ENCODE results near the gene DQX1.
"Not testable (repeated sequence)": the region's sequence is repeated elsewhere in the genome, so short reads cannot be mapped to it uniquely, and the experiment has no call there.

The DQX1 gene, protein sequence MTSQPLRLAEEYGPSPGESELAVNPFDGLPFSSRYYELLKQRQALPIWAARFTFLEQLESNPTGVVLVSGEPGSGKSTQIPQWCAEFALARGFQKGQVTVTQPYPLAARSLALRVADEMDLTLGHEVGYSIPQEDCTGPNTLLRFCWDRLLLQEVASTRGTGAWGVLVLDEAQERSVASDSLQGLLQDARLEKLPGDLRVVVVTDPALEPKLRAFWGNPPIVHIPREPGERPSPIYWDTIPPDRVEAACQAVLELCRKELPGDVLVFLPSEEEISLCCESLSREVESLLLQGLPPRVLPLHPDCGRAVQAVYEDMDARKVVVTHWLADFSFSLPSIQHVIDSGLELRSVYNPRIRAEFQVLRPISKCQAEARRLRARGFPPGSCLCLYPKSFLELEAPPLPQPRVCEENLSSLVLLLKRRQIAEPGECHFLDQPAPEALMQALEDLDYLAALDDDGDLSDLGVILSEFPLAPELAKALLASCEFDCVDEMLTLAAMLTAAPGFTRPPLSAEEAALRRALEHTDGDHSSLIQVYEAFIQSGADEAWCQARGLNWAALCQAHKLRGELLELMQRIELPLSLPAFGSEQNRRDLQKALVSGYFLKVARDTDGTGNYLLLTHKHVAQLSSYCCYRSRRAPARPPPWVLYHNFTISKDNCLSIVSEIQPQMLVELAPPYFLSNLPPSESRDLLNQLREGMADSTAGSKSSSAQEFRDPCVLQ

DNA sequence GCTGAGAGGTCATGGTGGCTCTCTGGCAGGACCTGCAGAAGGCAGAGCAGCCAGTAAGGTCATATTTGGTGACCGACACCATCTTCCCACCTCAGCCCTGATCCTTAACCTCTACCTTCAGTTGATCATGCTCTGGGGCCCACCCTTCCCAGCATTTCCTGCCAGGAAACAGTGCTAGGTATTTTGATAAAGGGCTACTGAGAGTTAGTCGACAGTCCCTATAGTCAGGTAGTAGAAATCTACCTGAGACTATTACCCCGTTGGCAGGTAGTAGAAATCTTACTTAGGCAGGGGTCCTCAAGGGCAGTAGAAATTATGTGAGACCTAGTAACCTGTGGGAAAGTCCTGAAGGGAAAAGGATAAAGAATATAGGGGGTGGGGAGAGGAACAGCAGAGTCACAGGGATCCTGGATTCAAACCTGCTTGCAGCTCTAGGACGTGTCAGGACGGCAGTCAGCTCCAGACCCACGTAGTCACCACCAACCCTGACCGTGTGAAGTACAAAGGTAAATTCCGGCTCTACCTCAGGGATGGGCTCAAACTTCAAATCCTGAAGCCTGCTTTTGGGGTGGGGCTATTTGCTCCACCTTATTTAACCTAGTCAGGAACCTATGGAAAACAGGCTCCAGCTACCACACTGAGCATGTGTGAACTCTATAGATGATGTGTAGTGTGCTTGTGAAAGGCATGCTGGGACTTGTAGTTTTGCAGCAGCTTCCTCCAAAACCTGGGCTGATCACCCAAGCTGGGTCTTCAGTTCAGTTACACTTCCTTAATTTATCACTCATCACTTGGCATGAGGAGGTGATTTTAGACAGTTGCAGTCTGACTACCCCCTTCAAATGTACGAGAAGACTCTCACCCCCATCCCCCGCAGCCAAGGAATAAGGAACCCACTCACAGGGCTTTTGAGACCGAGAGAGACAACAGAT lies at the start of gene DQX1:
DQX1 (minus strand) TSS at position 515 of the 932 bp plus-strand sequence; CDS start at position 13, 502 bp downstream.
- DNase-seq (ENCODE audit: insufficient read length, low spot score) (no peak), FAIRE-seq (no peak)
- no peak for TF ChIP-seq POLR2A (IDR thresholded peaks at IDR 0.05; ENCODE audit: low read depth, low read length)

DNA sequence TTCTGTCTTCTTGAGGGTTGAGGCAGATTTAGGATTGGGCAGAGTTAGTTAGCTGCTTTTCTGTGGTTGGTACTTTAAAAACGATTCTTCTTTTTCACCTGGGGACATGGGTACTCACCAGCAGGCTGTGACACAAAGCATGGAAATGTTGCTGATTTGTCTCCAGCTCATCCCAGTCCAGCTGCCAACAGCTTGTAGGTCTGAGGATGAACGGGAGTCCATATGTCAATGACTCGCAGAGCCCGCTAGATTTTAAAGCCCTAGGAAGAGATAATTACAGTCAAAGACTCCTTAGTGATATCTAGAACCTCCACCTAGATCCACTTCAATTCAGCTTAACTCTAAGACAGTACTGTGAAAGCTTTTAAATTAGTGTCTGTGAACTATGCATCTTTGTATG lies 49.3 kb upstream of the DQX1 start:
- no peak for TF ChIP-seq POLR2A (IDR thresholded peaks at IDR 0.05; ENCODE audit: low read depth, low read length)
- no peak for FAIRE-seq
- no peak for DNase-seq (ENCODE audit: insufficient read length, low spot score)

DNA sequence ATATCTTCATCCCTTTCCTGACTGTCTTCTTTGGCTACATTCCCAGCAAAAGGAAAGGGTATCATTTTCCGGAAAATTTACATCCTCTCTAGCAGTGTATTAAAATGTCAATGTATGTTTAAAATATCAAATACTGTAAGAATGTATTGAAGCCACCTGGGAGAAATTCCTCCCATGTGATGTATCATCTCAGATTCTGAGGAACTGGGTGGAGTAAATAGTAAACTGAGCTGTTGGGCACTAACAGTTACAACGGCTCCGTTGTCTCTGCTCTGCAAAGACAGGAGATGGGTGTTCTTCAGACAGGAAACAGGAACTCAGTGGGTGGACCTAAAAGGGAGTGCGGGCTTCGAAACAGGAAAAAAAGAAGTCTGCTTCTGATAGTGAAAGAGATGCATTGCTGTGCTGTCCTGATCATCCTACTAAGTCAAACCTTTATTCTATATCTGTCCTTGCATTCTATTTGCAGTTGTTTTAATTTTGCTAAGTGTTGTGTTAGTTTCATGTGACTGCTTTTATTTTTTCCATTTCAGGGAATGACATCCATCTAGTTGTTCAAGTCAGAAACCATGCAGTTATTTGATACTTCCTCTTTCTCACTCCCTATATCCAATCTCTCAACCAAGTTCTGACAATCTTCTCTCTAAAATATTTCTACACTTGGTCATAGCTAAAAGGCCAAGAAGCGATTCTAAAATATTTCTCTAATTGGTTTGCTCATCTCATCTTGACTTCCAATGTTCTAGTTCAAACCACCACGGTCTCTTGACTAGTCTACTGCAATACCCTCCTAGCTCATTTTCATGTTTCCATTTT lies 47.9 kb upstream of the DQX1 start:
- no peak for DNase-seq (ENCODE audit: insufficient read length, low spot score)
- TF ChIP-seq POLR2A (IDR thresholded peaks at IDR 0.05; ENCODE audit: low read depth, low read length): no peak
- peak; percentile 94 for FAIRE-seq

DNA sequence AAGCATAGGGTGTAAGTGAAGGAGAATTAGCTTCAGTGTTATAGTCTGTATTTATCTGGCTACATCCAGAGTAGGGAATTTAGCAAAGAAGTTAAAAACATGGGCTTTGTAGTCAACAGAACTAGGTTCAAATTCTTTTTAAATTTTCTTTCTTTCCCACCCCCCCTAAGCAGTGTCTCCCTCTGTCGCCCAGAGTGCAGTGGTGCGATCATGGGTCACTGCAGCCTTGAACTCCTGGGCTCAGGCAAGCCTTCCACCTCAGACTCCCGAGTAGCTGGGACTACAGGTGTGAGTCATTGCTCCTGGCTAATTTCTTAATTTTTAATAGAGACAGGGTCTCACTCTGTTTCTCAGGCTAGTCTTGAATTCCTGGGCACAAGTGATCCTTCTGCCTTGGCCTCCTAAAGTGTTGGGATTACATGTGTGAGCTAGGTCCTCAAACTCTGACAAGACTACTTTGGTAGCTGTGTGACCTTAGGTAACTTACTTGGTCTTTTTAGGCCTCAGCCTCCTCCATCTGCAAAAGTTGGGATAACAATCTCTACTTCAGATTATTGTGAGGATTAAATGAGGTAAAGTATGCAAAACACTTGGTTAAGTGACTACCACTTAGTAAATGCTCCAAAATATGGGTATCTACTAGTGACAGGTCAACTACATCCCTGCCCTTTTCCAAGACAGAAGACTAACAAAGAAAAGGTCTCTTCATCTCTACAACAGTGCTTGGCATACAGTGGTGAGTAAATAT lies 46.3 kb upstream of the DQX1 start:
- no peak for FAIRE-seq
- DNase-seq (ENCODE audit: insufficient read length, low spot score): no peak
- no peak for TF ChIP-seq POLR2A (IDR thresholded peaks at IDR 0.05; ENCODE audit: low read depth, low read length)

DNA sequence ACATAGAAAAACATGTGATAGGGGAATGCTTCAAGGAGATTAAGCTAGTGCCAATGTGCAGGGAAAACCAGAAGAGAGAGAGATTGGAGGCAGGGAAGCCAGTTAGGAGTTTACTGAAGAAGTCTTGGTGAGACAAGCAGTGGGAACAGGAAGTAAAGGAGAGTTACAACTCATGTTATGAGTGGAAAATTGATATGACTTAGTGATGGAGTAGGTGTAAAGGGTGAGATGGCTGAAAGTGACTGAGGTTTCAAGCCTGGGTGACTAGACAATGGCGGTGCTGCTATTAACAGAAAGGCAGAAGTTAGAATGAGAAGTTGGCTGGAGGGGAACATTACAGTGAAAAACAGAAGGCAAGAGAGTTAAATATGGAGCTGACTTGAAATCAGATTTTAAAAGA lies 45.0 kb upstream of the DQX1 start:
- DNase-seq (ENCODE audit: insufficient read length, low spot score) (no peak), FAIRE-seq (no peak)
- TF ChIP-seq POLR2A (IDR thresholded peaks at IDR 0.05; ENCODE audit: low read depth, low read length): no peak

DNA sequence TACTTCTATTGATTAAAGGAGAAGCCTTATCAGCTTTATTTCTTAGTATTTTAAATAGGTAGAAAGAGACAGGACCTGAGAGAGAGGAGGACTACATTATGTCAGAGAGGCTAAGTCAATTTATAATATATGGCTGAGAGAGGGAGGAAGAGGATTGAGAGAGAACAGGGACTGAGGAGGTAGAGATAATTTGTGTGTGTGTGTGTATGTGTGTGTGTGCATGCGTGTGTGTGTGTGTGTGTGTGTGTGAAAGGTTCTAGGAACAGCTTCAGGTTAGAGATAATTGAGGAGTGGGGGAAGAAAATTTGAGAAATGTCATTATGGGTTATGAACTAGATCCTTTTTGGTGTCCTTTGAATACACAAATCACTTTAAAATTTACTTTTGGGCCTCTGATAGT lies 43.7 kb upstream of the DQX1 start:
- TF ChIP-seq POLR2A (IDR thresholded peaks at IDR 0.05; ENCODE audit: low read depth, low read length): no peak
- FAIRE-seq (no peak), DNase-seq (ENCODE audit: insufficient read length, low spot score) (no peak)

DNA sequence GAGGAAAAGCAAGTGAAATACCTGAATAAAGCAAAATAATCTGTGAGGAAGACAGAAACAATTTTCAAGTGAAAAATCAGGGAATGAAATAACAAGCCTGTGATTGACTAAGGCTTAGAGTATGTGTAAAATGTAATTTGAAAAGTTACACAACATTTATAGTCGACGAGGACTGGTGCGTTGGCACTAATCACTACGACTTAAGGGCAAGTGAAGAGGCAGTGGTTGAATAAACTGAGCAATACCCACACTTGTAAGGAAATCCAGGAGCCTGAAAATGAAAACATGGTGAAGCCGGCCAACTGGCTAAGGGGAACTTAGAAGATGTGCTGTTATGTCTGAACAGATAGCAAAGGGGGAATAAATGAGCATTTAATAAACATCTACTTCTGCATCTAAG lies 41.9 kb upstream of the DQX1 start:
- TF ChIP-seq POLR2A (IDR thresholded peaks at IDR 0.05; ENCODE audit: low read depth, low read length): no peak
- DNase-seq (ENCODE audit: insufficient read length, low spot score) (no peak), FAIRE-seq (peak; percentile 64)

DNA sequence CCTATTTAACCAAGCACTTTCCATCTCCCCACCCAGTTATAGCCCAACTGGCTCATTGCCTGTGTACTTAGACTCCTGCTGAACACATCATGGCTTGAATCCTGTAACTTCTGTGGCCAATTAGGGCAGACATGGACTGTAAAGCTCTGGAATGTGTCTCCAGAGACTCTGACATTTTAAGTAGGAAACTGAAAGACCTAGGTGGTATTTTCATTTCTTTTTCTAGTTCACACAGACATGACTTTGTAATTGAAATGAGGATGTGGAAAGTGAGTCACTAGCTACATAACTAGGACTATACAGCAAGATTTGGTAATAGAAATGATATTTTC lies 40.7 kb upstream of the DQX1 start:
- DNase-seq (ENCODE audit: insufficient read length, low spot score) (no peak), FAIRE-seq (no peak)
- TF ChIP-seq POLR2A (IDR thresholded peaks at IDR 0.05; ENCODE audit: low read depth, low read length): no peak

DNA sequence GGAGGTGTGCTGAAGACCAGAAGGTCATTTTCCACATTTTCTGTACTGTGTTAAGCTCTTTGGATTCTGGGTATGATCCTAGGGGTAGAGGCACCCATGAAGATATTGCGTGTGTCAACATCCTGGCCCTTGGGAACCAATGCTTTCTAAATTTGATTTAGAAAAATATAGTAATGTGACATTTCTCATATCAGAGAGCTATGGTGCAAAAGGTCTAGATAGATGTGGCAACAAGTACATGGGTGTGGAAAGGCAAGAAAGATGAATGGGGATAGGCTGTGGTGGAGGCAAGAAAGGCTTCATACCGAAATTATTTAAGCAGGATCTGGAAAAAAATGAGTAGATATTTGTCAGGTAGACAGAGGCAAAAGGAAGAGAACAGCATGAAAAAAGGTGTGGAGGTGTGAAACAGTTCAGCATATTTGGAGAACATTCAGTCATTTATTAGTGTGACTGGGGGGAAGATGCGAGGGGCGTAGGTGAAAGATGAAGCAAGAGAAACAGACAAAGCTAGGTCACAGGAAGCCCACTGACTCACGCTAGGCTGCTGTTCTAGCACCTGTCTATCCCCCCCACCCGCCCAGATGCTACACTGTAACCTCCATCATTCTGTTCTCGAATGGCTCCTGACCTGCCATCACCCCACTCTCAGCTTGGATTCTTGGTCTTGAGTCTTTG lies 40.2 kb upstream of the DQX1 start:
- TF ChIP-seq POLR2A (IDR thresholded peaks at IDR 0.05; ENCODE audit: low read depth, low read length): no peak
- FAIRE-seq (no peak), DNase-seq (ENCODE audit: insufficient read length, low spot score) (no peak)

DNA sequence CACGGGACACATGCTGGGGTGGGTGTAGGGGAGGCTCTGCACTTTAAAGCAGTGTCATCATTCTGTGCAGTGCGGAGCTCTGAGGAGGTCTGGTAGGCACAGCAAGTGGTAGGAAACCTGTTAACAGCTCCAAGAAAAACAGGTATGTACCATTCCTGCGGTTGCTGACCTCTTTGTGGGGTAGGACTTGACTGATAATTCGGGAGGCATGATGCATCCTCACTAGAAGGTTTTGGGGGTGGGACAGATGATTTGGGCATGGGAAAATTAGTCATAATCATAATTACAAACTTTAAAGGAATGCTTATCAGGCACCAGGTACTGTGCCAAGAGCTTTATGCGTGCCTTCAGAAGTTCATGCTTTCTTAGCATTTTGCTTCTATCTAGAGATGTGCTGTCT lies 38.2 kb upstream of the DQX1 start:
- no peak for TF ChIP-seq POLR2A (IDR thresholded peaks at IDR 0.05; ENCODE audit: low read depth, low read length)
- no peak for DNase-seq (ENCODE audit: insufficient read length, low spot score)
- FAIRE-seq: no peak

DNA sequence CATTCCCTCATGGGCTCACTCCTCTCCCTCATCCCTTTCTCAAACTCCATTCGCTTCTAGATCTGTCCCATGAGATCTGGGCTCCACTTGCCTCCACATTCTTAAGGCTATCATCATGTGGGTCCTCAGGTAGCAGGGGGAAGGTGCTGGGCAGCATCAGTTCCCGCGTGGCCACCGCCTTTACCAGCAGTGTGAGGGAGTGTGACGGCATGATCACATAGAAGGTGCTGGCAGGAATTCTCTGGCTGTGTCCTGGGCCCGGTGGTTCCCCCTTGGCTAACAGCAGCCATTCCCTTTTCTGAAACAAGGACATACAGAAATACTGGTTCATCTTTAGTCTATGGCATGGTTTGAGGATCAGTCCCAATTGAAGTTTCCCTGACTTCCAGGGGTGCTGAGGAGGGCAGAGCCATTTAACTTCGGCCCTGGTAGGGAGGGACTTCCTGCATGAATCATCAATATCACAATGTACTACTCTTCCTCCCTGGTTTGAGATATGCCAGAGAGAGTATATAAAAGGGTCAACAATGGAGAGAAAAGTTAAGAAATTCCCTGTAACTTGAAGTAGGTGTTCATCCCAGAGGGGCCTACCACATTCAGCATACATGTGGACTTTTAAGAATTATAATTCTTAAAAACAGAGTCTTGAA lies 36.2 kb upstream of the DQX1 start:
- FAIRE-seq (no peak), DNase-seq (ENCODE audit: insufficient read length, low spot score) (no peak)
- TF ChIP-seq POLR2A (IDR thresholded peaks at IDR 0.05; ENCODE audit: low read depth, low read length): no peak

DNA sequence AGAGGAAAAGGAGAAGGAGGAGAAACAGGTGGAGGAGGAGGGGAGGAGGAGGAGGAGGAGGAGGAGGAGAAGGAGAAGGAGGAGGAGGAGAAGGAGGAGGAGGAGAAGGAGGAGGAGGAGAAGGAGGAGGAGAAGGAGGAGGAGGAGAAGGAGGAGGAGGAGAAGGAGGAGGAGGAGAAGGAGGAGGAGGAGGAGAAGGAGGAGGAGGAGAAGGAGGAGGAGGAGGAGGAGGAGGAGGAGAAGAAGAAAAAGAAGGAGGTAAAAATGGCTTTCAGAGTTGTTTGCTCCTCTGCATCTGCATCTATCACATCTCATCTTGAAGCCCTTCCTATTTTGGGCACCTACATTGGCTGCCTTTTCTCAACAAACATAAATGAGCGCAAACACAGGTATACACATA lies 35.0 kb upstream of the DQX1 start:
- DNase-seq (ENCODE audit: insufficient read length, low spot score); FAIRE-seq: not testable (repeated sequence)
